IMR-90 (cell line): ENCODE measurements around the gene IGSF9B.

Experiments
- BHLHE40 ChIP-seq: fragments of 150-350 bp; IDR thresholded peaks from 2 replicates; pipeline ENCODE4 v1.6.1; 2016; ENCODE audit warnings: mild to moderate bottlenecking, low read depth, low read length
- CEBPB ChIP-seq: IDR thresholded peaks from 2 replicates; pipeline ENCODE4 v1.6.1; 2012; ENCODE audit warnings: low read depth, low read length, improper control_type of control experiment
- CTCF ChIP-seq: conservative IDR thresholded peaks from 2 replicates; pipeline ENCODE4 v1.5.1; 2012; ENCODE audit warnings: mild to moderate bottlenecking, low read depth, low read length, improper control_type of control experiment
- ELK1 ChIP-seq: fragments of 150-350 bp; IDR thresholded peaks from 2 replicates; pipeline ENCODE4 v1.6.1; 2016; ENCODE audit warnings: low read depth, mild to moderate bottlenecking, low read length, moderate library complexity, borderline replicate concordance
- FOS ChIP-seq: fragments of 150-350 bp; IDR thresholded peaks from 2 replicates; pipeline ENCODE4 v1.6.1; 2016; ENCODE audit warnings: low read depth, low read length
- MAFK ChIP-seq: IDR thresholded peaks from 2 replicates; pipeline ENCODE4 v1.6.1; 2012; ENCODE audit warnings: low read depth, low read length, improper control_type of control experiment
- MAZ ChIP-seq: IDR thresholded peaks from 2 replicates; pipeline ENCODE4 v1.6.1; 2012; ENCODE audit warnings: low read depth, mild to moderate bottlenecking, low read length, improper control_type of control experiment, moderate library complexity, borderline replicate concordance
- MXI1 ChIP-seq: IDR thresholded peaks from 2 replicates; pipeline ENCODE4 v1.6.1; 2012; ENCODE audit warnings: low read depth, mild to moderate bottlenecking, low read length, moderate library complexity, borderline replicate concordance
- POLR2A ChIP-seq: IDR thresholded peaks from 2 replicates; pipeline ENCODE4 v1.6.1; 2012; ENCODE audit warnings: mild to moderate bottlenecking, low read depth, low read length
- RAD21 ChIP-seq: IDR thresholded peaks from 2 replicates; pipeline ENCODE4 v1.6.1; 2012; ENCODE audit warnings: low read length, improper control_type of control experiment
- RCOR1 ChIP-seq: IDR thresholded peaks from 2 replicates; pipeline ENCODE4 v1.6.1; 2012; ENCODE audit warnings: mild to moderate bottlenecking, low read length, improper control_type of control experiment; ENCODE audit not compliant: insufficient replicate concordance
- TF ChIP-seq, protein P1 (sequence below): fragments of 150-350 bp; IDR thresholded peaks from 2 replicates; pipeline ENCODE4 v1.6.1; 2017; ENCODE audit warnings: mild to moderate bottlenecking, antibody characterized with exemption, low read length, low read depth

GRCh38 chr11:133896642-133897330, 60.0 kb downstream of the IGSF9B start:
- no peak for TF ChIP-seq CTCF
- TF ChIP-seq RCOR1, result no peak
- TF ChIP-seq POLR2A, result no peak
- TF ChIP-seq RAD21, result no peak
- no peak for TF ChIP-seq BHLHE40
- TF ChIP-seq MAZ, result no peak
- no peak for TF ChIP-seq ELK1
- TF ChIP-seq MXI1, result no peak
- TF ChIP-seq, protein P1, sequence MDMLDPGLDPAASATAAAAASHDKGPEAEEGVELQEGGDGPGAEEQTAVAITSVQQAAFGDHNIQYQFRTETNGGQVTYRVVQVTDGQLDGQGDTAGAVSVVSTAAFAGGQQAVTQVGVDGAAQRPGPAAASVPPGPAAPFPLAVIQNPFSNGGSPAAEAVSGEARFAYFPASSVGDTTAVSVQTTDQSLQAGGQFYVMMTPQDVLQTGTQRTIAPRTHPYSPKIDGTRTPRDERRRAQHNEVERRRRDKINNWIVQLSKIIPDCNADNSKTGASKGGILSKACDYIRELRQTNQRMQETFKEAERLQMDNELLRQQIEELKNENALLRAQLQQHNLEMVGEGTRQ, result no peak
- no peak for TF ChIP-seq CEBPB
- no peak for TF ChIP-seq FOS
- TF ChIP-seq MAFK, result no peak
